Smooth muscle cell (in vitro differentiated cells): ENCODE measurements around the gene RAB19. TPM values are rescaled to one million over a fixed set of nuclear protein-coding genes. Genes with fewer than 3 reads are reported as not detected.

Experiments used
- DNase-seq: peaks from one replicate; lab custom pipeline; 2025; ENCODE audit not compliant: unreplicated experiment; lab: John Stamatoyannopoulos, UW
- H2AFZ ChIP-seq: fragments of 200-600 bp; sonication (generic); 2 replicates; pipeline ENCODE4 v1.6.0; 2016; ENCODE audit warnings: antibody characterized with exemption, low read depth, mild to moderate bottlenecking
- H3F3A ChIP-seq: fragments of 200-600 bp; sonication (generic); 2 replicates; pipeline ENCODE4 v1.6.0; 2017; ENCODE audit warnings: antibody characterized with exemption, low read depth
- H3K27ac ChIP-seq: fragments of 200-600 bp; sonication (generic); 2 replicates; pipeline ENCODE4 v1.5.1; 2016; ENCODE audit warnings: low read depth, mild to moderate bottlenecking
- H3K27me3 ChIP-seq: fragments of 200-600 bp; sonication (generic); 2 replicates; pipeline ENCODE4 v1.6.1; 2016; ENCODE audit warnings: low read depth, mild to moderate bottlenecking
- H3K36me3 ChIP-seq: fragments of 200-600 bp; sonication (generic); 2 replicates; pipeline ENCODE4 v1.5.1; 2016; ENCODE audit warnings: low read depth
- H3K4me1 ChIP-seq: fragments of 200-600 bp; sonication (generic); 2 replicates; pipeline ENCODE4 v1.5.1; 2016; ENCODE audit warnings: low read depth
- H3K4me2 ChIP-seq: fragments of 200-600 bp; sonication (generic); 2 replicates; pipeline ENCODE4 v1.6.0; 2016; ENCODE audit warnings: mild to moderate bottlenecking
- H3K4me3 ChIP-seq: fragments of 200-600 bp; sonication (generic); 2 replicates; pipeline ENCODE4 v1.5.1; 2016; ENCODE audit warnings: mild to moderate bottlenecking
- H3K79me2 ChIP-seq: fragments of 200-600 bp; sonication (generic); 2 replicates; pipeline ENCODE4 v1.6.0; 2016; ENCODE audit warnings: low read depth, mild to moderate bottlenecking
- H3K9ac ChIP-seq: fragments of 200-600 bp; sonication (generic); 2 replicates; pipeline ENCODE4 v1.6.0; 2016; ENCODE audit warnings: low read depth
- H3K9me3 ChIP-seq: fragments of 200-600 bp; sonication (generic); replicated peaks from 2 replicates; pipeline ENCODE4 v1.5.1; 2016; ENCODE audit warnings: low read depth
- H4K20me1 ChIP-seq: fragments of 200-600 bp; sonication (generic); 2 replicates; pipeline ENCODE4 v1.6.0; 2016; ENCODE audit warnings: low read depth
- CTCF ChIP-seq: fragments of 200-600 bp; sonication (generic); IDR thresholded peaks from 2 replicates; pipeline ENCODE4 v1.5.1; 2017; ENCODE audit warnings: borderline replicate concordance, mild to moderate bottlenecking, antibody characterized with exemption; ENCODE audit not compliant: insufficient read depth, poor library complexity, severe bottlenecking
- WGBS: methylation state at CpG from one replicate; pipeline ENCODE4 v1.1.7; 2016; ENCODE audit warnings: low lambda C conversion rate; 5-methylcytosine and 5-hydroxymethylcytosine counted together
- polyA plus RNA-seq: library from polyadenylated mRNA; unstranded; fragments of >200 nt; fragmentation: Nextera tagmentation; extraction: Ambion mirVana; gene quantifications from 2 replicates; pipeline ENCODE4 v1.2.1, GENCODE V29; 2016
- total RNA-seq: library from RNA; depleted of rRNA; stranded (reverse); fragments of >200 nt; gene quantifications from 2 replicates; pipeline ENCODE4 v1.2.3, GENCODE V29; 2014

The RAB19 gene
- total and polyA plus RNA-seq, 2 experiments from 2014 or later: not detected

GRCh38 chr7:140455743-140456142 lies 51.9 kb downstream of the RAB19 start:
- Histone ChIP-seq H3K27ac (no peak overlapping the region), H3K27me3 (no peaks in the 10 kb centered on the region), H3K9ac (no peak overlapping the region), H3K4me3 (no peak overlapping the region), H2AFZ (no peak overlapping the region), H3F3A (no peaks in the 10 kb centered on the region), H3K9me3 (no peaks in the 10 kb centered on the region), H3K4me2 (no peak overlapping the region), H4K20me1 (peaks cover 59% of the 10 kb centered on the region), H3K4me1 (peaks cover 26% of the 10 kb centered on the region), H3K79me2 (no peaks in the 10 kb centered on the region), H3K36me3 (peaks cover 27% of the 10 kb centered on the region)
- no peak for DNase-seq
- 73% methylated on average over 4 of the region's 4 CpGs for WGBS
- TF ChIP-seq CTCF: no peak

- 94% methylated on average over 9 of the region's 9 CpGs for WGBS
- no peak for TF ChIP-seq CTCF
- Histone ChIP-seq H3F3A (no peaks in the 10 kb centered on the region), H2AFZ (no peak overlapping the region), H3K79me2 (no peaks in the 10 kb centered on the region), H3K9me3 (no peaks in the 10 kb centered on the region), H3K36me3 (peaks cover 27% of the 10 kb centered on the region), H3K4me1 (peaks cover 26% of the 10 kb centered on the region), H3K27me3 (no peaks in the 10 kb centered on the region), H3K9ac (no peak overlapping the region), H3K27ac (no peak overlapping the region), H3K4me3 (no peak overlapping the region), H4K20me1 (peaks cover 67% of the 10 kb centered on the region), H3K4me2 (no peak overlapping the region)
- DNase-seq: no peak
These were observed 52.7 kb downstream of the RAB19 start for GRCh38 chr7:140456551-140457051.

- no peak for DNase-seq
- Histone ChIP-seq H3F3A (no peaks in the 10 kb centered on the region), H3K4me2 (no peak overlapping the region), H3K4me1 (peaks cover 26% of the 10 kb centered on the region), H3K9me3 (no peaks in the 10 kb centered on the region), H3K4me3 (no peak overlapping the region), H3K9ac (no peak overlapping the region), H3K27me3 (no peaks in the 10 kb centered on the region), H4K20me1 (peaks cover 75% of the 10 kb centered on the region), H2AFZ (no peak overlapping the region), H3K79me2 (no peaks in the 10 kb centered on the region), H3K36me3 (peaks cover 27% of the 10 kb centered on the region), H3K27ac (no peak overlapping the region)
- TF ChIP-seq CTCF: no peak
- WGBS: 94% methylated on average over 3 of the region's 3 CpGs
These were observed 54.3 kb downstream of the RAB19 start for GRCh38 chr7:140458201-140458600.

- no peak overlapping the region for H3K27ac ChIP-seq
- peaks cover 26% of the 10 kb centered on the region for H3K4me1 ChIP-seq
- no peaks in the 10 kb centered on the region for H3K27me3 ChIP-seq
- H3K4me2 ChIP-seq: no peak overlapping the region
- H3K36me3 ChIP-seq: peaks cover 24% of the 10 kb centered on the region
- H4K20me1 ChIP-seq: peaks cover 74% of the 10 kb centered on the region
- H3K9ac ChIP-seq: no peak overlapping the region
- H3K9me3 ChIP-seq: no peaks in the 10 kb centered on the region
- TF ChIP-seq CTCF: no peak
- H2AFZ ChIP-seq: no peak overlapping the region
- no peak overlapping the region for H3K4me3 ChIP-seq
- H3K79me2 ChIP-seq: no peaks in the 10 kb centered on the region
- no peak for DNase-seq
- 97% methylated on average over 8 of the region's 8 CpGs for WGBS
- no peaks in the 10 kb centered on the region for H3F3A ChIP-seq
These were observed 55.1 kb downstream of the RAB19 start for GRCh38 chr7:140458916-140459315.
